Measurements from ENCODE around the gene WDPCP. TPM values are rescaled to one million over a fixed set of nuclear protein-coding genes. Genes with fewer than 3 reads are reported as not detected.

The WDPCP gene
- total RNA-seq, 4 donors from 2014 or later = 2.6 to 15.5 (median 10.9) TPM

DNA sequence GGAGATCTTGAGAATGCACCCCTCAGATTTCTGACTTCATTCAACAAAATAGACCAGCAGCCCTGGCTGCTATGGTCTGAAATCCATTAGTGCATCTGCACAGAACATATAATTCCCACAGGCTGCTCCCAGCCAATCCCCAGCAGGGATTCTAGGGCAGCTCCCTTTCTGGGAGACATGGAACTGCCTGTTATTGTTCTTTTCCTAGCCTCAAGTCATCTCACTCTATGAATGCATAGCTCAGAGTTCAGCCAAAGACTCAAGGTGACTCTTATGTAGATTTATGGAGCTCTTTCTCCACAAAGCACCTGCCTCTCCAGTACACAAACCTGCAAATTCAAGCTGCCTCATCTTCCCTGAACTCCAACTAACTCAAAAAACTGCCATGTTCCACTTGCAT lies 241.9 kb downstream of the WDPCP start:
- DNase-seq = no peak
- in situ Hi-C loops (cut with MboI; ENCODE audit: low pct_ligation_motif_present in 1 of 4, low pct_unique_long_range_greater_than_20kb in 1 of 4, low sequenced_read_pairs in 3 of 4) = no loop called here
- peaks cover 19 to 20% of the 10 kb centered on the region in 2 donors for H3K9me3 ChIP-seq
- H3K4me1 ChIP-seq = no peaks in the 10 kb centered on the region
- no peak overlapping the region for H3K4me3 ChIP-seq
- no peaks in the 10 kb centered on the region for H3K36me3 ChIP-seq
- H3K27ac ChIP-seq = no peak overlapping the region
- TF ChIP-seq, protein P1, sequence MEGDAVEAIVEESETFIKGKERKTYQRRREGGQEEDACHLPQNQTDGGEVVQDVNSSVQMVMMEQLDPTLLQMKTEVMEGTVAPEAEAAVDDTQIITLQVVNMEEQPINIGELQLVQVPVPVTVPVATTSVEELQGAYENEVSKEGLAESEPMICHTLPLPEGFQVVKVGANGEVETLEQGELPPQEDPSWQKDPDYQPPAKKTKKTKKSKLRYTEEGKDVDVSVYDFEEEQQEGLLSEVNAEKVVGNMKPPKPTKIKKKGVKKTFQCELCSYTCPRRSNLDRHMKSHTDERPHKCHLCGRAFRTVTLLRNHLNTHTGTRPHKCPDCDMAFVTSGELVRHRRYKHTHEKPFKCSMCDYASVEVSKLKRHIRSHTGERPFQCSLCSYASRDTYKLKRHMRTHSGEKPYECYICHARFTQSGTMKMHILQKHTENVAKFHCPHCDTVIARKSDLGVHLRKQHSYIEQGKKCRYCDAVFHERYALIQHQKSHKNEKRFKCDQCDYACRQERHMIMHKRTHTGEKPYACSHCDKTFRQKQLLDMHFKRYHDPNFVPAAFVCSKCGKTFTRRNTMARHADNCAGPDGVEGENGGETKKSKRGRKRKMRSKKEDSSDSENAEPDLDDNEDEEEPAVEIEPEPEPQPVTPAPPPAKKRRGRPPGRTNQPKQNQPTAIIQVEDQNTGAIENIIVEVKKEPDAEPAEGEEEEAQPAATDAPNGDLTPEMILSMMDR (IDR thresholded peaks at IDR 0.05) = no peak
- TF ChIP-seq POLR2AphosphoS5 (IDR thresholded peaks at IDR 0.05) = no peak
- no peak for TF ChIP-seq POLR2A (IDR thresholded peaks at IDR 0.05)
- no peak for TF ChIP-seq EP300 (IDR thresholded peaks at IDR 0.05; ENCODE audit: low read depth)
- intact Hi-C loops (cut with DNase I; ENCODE audit: low total_unique reads) = no loop called here
- H3K27me3 ChIP-seq = no peaks in the 10 kb centered on the region

GRCh38 chr2:63345285-63345633 lies 243.0 kb downstream of the WDPCP start:
- Histone ChIP-seq H3K4me1 (no peaks in the 10 kb centered on the region), H3K27me3 (no peaks in the 10 kb centered on the region), H3K27ac (no peak overlapping the region), H3K4me3 (no peak overlapping the region), H3K9me3 (peaks cover 19 to 22% of the 10 kb centered on the region in 2 donors), H3K36me3 (no peaks in the 10 kb centered on the region)
- intact Hi-C loops (cut with DNase I; ENCODE audit: low total_unique reads) (no loop called here), in situ Hi-C loops (cut with MboI; ENCODE audit: low pct_ligation_motif_present in 1 of 4, low pct_unique_long_range_greater_than_20kb in 1 of 4, low sequenced_read_pairs in 3 of 4) (no loop called here)
- WGBS, 2 donors (ENCODE audit: low coverage in 1 of 2) = 100% methylated on average over 1 of the region's 1 CpG; no CpG with 5 or more reads in 1 of the 2 donors
- TF ChIP-seq POLR2AphosphoS5 (IDR thresholded peaks at IDR 0.05) (no peak), EP300 (IDR thresholded peaks at IDR 0.05; ENCODE audit: low read depth) (no peak), POLR2A (IDR thresholded peaks at IDR 0.05) (no peak)
- TF ChIP-seq, protein P1 (IDR thresholded peaks at IDR 0.05) = no peak
- DNase-seq = no peak

GRCh38 chr2:63344575-63345284 lies 243.5 kb downstream of the WDPCP start:
- DNase-seq = no peak
- in situ Hi-C loops (cut with MboI; ENCODE audit: low pct_ligation_motif_present in 1 of 4, low pct_unique_long_range_greater_than_20kb in 1 of 4, low sequenced_read_pairs in 3 of 4) (no loop called here), intact Hi-C loops (cut with DNase I; ENCODE audit: low total_unique reads) (no loop called here)
- no peaks in the 10 kb centered on the region for H3K4me1 ChIP-seq
- WGBS, 2 donors (ENCODE audit: low coverage in 1 of 2) = 90 to 94% methylated on average over 2 of the region's 2 CpGs
- H3K27me3 ChIP-seq = no peaks in the 10 kb centered on the region
- no peak for TF ChIP-seq POLR2AphosphoS5 (IDR thresholded peaks at IDR 0.05)
- TF ChIP-seq EP300 (IDR thresholded peaks at IDR 0.05; ENCODE audit: low read depth) = no peak
- TF ChIP-seq, protein P1 (IDR thresholded peaks at IDR 0.05) = no peak
- TF ChIP-seq POLR2A (IDR thresholded peaks at IDR 0.05) = no peak
- no peak overlapping the region for H3K27ac ChIP-seq
- no peaks in the 10 kb centered on the region for H3K36me3 ChIP-seq
- H3K9me3 ChIP-seq = peaks cover 19 to 24% of the 10 kb centered on the region in 2 donors
- no peak overlapping the region for H3K4me3 ChIP-seq

GRCh38 chr2:63343397-63344109 lies 244.7 kb downstream of the WDPCP start:
- Histone ChIP-seq H3K27me3 (no peaks in the 10 kb centered on the region), H3K4me3 (no peak overlapping the region), H3K27ac (no peak overlapping the region), H3K9me3 (peaks cover 19 to 24% of the 10 kb centered on the region in 2 donors), H3K36me3 (no peaks in the 10 kb centered on the region), H3K4me1 (no peaks in the 10 kb centered on the region)
- no peak for TF ChIP-seq POLR2A (IDR thresholded peaks at IDR 0.05)
- TF ChIP-seq, protein P1 (IDR thresholded peaks at IDR 0.05) = no peak
- no peak for TF ChIP-seq EP300 (IDR thresholded peaks at IDR 0.05; ENCODE audit: low read depth)
- no peak for TF ChIP-seq POLR2AphosphoS5 (IDR thresholded peaks at IDR 0.05)
- WGBS, 2 donors (ENCODE audit: low coverage in 1 of 2) = 70% methylated on average over 1 of the region's 1 CpG
- in situ Hi-C loops (cut with MboI; ENCODE audit: low pct_ligation_motif_present in 1 of 4, low pct_unique_long_range_greater_than_20kb in 1 of 4, low sequenced_read_pairs in 3 of 4) = no loop called here
- intact Hi-C loops (cut with DNase I; ENCODE audit: low total_unique reads) = no loop called here
- no peak for DNase-seq
